GM19372 (cell line): ENCODE results near the gene DPYSL4.
"Not testable (repeated sequence)": the region's sequence is repeated elsewhere in the genome, so short reads cannot be mapped to it uniquely, and the experiment has no call there.

Source experiments
- ATAC-seq: cut with Tn5 transposase; IDR thresholded peaks from one replicate; pipeline ENCODE4 v1.9.1; 2021; ENCODE audit warnings: mild to moderate bottlenecking, low read depth, moderate library complexity; ENCODE audit not compliant: unreplicated experiment

The DPYSL4 gene

GRCh38 chr10:132149271-132149670 is 37.5 kb upstream of the DPYSL4 start:
- no peak for ATAC-seq

GRCh38 chr10:132149917-132150316 is 36.8 kb upstream of the DPYSL4 start:
- no peak for ATAC-seq

- ATAC-seq = no peak
These were observed 36.0 kb upstream of the DPYSL4 start for GRCh38 chr10:132150777-132151176.

GRCh38 chr10:132151286-132151950 is 35.3 kb upstream of the DPYSL4 start:
- ATAC-seq = no peak

- ATAC-seq = no peak
These were observed 34.7 kb upstream of the DPYSL4 start for GRCh38 chr10:132151951-132152505.

GRCh38 chr10:132152896-132153580 is 33.7 kb upstream of the DPYSL4 start:
- no peak for ATAC-seq

GRCh38 chr10:132153616-132154217 is 33.0 kb upstream of the DPYSL4 start:
- no peak for ATAC-seq

GRCh38 chr10:132154440-132154839 is 32.3 kb upstream of the DPYSL4 start:
- no peak for ATAC-seq

GRCh38 chr10:132154931-132155330 is 31.8 kb upstream of the DPYSL4 start:
- no peak for ATAC-seq

GRCh38 chr10:132155723-132156381 is 30.9 kb upstream of the DPYSL4 start:
- ATAC-seq = no peak

GRCh38 chr10:132156382-132156781 is 30.4 kb upstream of the DPYSL4 start:
- no peak for ATAC-seq

- no peak for ATAC-seq
These were observed 29.6 kb upstream of the DPYSL4 start for GRCh38 chr10:132157101-132157500.

GRCh38 chr10:132158122-132158741 is 28.5 kb upstream of the DPYSL4 start:
- no peak for ATAC-seq

- no peak for ATAC-seq
These were observed 27.9 kb upstream of the DPYSL4 start for GRCh38 chr10:132158823-132159222.

- ATAC-seq = not testable (repeated sequence)
These were observed 27.2 kb upstream of the DPYSL4 start for GRCh38 chr10:132159302-132160230.

- ATAC-seq = not testable (repeated sequence)
These were observed 26.5 kb upstream of the DPYSL4 start for GRCh38 chr10:132160231-132160630.

- not testable (repeated sequence) for ATAC-seq
These were observed 25.7 kb upstream of the DPYSL4 start for GRCh38 chr10:132160834-132161622.

GRCh38 chr10:132162021-132162531 is 24.7 kb upstream of the DPYSL4 start:
- ATAC-seq = no peak
